Measurements from ENCODE around the gene TSBP1.

Gene TSBP1, protein sequence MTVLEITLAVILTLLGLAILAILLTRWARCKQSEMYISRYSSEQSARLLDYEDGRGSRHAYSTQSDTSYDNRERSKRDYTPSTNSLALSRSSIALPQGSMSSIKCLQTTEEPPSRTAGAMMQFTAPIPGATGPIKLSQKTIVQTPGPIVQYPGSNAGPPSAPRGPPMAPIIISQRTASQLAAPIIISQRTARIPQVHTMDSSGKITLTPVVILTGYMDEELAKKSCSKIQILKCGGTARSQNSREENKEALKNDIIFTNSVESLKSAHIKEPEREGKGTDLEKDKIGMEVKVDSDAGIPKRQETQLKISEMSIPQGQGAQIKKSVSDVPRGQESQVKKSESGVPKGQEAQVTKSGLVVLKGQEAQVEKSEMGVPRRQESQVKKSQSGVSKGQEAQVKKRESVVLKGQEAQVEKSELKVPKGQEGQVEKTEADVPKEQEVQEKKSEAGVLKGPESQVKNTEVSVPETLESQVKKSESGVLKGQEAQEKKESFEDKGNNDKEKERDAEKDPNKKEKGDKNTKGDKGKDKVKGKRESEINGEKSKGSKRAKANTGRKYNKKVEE

DNA sequence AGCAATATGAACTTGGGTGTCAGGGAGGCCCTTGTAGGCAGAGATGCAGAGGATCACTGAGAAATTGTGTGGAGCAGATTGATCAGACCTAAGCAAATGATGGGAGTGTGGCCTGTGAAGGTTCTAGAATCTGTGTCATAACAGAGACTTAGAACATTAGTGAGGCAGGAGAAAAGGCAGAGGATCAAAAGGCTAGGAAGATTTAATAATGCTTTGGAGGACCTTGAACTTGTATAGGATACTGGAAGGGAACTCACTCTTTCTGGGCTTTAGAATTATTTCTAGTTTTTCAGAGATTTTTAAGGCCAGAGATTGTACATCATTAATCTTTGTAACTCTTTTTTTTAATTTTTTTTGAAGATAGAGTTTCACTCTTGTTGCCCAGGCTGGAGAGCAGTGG, at the start of gene TSBP1:
TSBP1 (minus strand) TSS at position 101 of the 400 bp plus-strand sequence. CDS start 197 bp downstream, outside the sequence.
- no peak for DNase-seq

DNA sequence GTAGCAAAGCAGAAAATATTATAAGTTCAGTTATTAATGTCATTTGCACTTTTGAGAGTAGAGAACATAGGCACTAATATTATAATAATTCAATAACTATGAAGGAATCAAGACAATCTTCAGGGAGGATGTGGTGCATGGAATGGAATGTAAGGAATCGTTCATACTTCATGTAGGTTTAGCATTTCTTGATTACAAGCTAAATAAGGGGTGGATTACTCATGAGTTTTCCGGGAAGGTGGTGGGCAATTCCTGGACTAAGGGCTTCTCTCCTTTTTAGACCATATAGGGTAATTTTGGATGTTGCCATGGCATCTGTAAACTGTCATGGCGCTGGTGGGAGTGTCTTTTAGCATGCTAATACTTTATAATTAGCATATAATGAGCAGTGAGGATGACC, 44.3 kb upstream of the TSBP1 start:
- no peak for DNase-seq

DNA sequence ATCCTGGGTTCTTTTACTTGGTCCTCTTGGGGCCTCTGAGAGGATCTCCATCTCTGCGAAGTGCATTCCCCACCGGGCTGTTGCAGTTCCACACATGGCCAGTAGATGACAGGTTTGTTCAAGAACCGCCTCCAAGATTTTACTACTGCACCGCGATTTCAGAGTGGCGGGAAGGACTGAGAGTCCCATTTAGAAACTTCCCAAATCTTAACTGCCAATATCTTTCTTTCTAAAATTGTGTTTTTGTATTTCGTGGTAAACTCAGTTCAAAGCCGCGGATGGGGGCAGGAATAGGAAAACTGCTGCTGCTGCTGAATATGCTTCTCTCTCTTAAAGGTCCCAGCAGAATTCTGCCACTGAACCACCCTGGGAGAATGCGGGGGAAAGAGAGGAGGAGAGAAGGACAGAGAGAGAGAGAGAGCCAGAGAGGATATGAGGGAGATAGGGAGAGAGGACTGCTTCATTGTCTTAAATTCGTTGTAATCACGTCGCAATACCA, 43.9 kb upstream of the TSBP1 start:
- DNase-seq, result peak; percentile 50

DNA sequence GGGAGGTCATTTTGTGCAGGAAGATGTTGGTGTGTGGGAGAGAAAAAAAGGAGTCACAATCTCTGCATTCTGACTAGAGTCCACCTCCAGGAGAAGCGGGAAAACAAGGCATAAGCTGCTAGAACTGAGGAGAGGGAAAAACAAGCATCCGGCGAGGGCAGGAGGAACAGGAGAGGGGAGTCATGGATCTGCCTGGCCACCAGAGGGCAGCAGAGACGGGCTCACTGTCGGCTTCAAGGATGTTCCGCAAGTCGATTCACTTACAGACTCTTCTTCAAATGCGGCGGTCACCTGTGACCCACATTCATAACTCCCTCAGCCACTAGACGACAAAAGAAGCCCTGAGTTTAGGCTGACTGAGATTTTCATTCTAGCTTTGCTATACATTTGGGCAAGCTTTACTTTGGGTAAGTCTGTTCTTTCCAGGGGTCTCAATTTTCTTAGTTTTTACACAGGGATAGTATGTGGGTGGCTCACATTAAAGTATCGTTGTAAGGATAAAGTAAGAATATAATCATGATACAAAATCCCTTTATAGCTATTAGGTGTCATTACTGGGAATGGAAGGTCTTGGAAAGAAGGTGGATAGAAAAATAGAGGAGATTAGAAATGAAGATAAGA, 41.8 kb upstream of the TSBP1 start:
- DNase-seq, result peak; percentile 69

DNA sequence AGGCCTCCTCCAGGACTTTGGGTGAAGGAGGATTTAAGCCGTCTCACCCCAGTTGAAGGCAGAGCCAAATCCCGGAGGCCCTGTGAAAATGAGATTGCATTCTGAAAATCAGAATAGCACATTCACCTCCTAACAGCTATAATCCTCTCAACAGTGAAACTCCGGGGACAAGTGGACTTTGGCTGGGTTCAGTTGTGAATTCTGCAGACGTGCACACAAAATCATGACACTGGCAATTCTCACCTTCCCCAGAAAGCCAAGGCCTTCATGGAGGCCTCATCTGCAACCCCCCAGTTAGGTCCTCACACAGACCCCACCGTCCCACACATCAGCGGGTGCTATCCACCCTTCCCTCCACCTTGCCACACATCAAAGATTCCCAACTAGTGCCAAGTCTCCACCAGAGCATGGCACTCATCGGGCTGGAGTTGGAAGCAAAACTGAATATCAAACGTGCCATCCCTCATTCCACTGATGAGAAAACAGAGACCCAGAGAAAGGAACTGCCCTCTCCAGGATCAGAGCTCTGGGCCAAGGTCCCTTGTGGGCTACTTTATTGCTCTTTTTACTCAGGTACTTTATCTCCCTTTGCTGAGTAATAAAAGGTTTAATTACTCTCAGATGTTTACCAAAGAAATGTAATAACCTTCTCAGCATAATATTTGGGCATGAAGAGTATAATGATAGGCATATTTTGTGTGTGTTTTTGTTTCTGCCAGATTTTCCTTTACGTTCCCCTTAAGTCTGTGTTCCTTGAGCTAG, 40.0 kb upstream of the TSBP1 start:
- DNase-seq, result no peak

DNA sequence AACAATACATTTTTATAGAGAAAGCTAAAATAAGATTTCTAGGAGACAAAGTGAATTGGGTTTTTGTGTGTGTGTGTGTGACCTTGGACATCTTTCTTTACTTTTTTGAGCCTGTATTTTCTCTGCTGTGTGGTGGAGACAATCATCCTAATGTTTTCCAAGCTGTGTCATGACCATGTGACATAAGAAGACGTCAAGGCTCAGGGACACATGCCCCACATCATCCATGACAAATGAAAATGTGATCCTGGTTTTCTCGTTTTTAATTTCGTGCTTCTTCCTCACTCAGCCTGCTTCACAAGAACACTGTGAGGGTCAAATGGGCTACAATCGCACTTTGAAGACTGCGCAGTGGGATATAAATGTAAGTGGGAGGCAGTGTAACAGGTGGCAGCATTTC, 39.2 kb upstream of the TSBP1 start:
- DNase-seq, result no peak

DNA sequence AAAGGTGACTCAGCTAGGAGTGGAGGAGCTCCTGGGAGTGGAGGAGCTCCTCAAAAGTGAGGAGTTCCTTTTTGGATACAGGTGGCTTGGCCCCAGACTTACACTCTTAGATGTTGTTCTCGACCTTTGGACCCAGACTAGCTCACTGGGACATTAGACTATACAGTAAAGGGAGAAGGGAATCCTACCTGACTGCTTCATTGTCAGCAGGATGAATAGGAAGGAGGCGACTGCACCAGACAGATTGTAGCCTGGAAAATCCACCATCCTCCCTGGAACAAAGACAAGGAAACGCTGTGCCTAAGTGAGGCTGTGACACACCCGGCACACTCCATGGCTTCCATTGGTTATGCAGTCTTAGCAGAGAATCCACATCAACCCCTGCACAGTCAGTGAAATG, 35.2 kb upstream of the TSBP1 start, which contains the start of gene BTNL2:
BTNL2 (minus strand) TSS at position 325 of the 400 bp plus-strand sequence; CDS start at position 267, 58 bp downstream.
- DNase-seq, result no peak

DNA sequence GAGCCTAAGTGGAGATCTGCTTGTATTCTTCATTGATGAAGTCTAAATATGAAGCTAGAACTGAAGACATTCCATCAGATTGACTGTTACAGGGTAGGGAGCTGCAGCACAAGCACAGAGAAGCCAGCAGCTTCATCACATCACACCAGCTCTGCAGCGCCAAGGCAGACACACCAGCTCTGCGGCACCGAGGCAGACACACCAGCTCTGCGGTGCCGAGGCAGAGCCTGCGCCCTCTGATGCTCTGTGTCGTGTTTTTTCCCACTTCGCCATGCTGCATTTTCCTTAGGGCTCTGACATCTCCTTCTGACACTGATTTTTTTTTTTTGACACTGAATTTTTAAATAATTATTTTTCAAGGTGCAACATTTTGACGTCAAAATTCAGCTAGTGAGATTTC, 34.5 kb upstream of the TSBP1 start:
- DNase-seq, result no peak

DNA sequence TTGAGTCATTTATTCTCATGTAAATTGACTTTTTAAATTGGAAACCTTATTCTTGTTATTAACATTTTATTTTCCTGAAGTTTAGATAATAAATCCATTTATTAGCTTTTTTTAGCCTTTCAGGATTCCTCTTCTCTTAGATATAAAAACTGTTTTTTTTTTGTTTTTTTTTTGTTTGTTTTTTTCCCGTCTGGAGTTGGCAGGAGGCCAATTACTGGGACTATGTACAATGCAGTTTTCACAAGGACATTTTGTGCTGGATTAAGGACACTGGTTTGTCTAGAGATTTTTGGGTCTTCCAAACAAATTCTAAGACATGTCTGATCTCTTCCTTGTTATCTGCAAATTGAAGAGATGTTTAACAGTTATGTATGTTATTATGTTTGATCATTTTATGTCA, 34.0 kb upstream of the TSBP1 start:
- DNase-seq, result no peak

DNA sequence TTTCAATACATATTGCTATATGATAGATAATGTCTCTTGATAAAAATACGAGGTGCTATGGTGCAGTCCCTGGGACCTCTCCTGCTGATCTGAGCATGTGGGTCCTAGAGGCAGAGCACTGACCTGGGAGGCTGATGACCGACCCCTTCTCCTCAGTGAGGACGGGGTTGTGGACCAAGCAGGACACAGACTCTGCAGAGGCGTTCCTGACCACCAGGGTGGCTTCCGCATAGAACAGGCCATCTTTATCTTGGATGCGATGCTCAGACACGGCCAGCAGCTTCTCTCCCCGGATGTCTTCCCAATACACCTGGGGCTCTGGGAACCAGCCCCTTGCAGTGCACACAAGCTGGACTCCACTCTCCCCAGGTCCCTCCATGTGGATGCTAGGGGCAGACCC, 31.1 kb upstream of the TSBP1 start:
- no peak for DNase-seq

DNA sequence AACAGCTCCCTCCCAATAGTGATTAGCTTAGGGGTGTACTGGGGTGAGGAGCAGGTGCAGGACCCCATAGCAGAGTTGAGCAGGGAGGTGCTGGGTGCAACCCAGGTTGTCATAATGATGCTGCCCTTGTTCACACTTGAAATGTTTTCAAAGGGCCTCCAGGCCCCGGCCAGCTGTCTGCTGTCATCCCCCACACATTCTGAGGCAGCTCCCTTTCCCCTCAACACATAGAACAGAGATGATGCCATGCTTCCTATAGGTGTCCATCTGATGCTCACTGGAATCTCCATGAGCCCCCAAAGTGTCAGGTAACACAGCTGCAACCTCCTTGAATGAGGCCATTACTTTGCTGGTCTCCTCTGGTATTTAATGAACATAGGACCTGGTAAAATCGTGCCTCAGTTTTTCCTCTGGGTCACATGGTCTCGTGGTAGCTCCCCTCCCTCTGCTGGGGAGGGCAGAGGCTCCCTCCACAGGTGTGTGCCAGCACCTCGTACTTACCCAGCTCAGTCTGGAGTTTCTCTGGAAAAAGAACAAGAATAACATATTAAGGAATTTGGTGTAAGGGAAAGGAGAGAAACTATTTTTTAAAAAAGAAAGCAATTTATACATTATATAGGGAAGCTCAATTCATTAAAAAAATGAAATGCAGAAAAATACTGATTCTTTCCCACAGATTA, 29.7 kb upstream of the TSBP1 start:
- no peak for DNase-seq

DNA sequence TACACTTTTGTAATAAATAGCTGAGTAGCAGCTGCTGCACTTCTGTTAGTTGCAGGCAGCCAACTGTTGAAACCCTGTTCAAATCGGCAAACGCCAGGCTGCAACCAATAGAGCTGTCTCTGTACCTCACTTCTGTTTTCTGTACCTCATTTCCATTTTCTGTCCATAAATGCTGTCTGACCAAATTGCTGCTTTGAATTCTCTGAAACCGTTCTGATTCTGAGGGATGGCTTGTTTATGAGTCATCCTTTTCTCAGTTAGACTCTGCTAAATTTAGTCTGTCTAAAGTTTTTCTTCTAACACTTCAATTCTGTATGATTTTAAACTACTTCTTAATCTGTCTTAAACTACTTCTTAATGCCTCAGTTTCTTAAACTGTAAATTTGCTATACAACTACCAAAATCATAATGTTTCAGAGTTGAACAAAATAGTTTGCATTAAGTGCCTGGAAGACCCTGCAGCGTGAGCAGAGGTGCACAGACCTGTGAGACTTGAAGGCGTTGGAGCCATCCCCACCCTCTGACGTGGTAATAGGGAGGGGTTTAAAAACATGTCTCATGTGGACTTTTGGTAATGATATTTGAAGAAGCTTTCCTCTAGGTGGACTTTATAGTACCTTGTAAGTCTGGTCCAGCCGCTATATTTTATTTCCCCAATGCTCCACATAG, 25.7 kb upstream of the TSBP1 start:
- DNase-seq, result no peak

DNA sequence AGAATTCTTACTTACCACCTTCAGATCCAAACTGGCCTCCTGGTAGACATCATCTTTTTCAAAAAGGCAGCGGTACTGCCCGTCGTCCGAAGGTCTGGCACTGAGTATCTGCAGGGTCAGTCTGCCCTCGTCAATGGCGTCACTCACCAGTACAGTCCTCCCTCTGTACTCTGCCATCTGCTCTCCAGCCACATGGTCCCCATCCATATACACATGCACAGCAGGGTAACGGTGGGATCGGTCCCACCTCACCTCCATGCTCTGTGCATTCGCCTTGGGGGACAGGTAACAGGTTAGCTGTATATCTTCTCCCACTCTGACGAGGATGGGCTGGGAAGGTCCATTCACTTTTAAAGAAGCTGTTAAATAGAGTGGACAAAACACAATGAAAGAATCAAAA, 24.3 kb upstream of the TSBP1 start:
- no peak for DNase-seq

DNA sequence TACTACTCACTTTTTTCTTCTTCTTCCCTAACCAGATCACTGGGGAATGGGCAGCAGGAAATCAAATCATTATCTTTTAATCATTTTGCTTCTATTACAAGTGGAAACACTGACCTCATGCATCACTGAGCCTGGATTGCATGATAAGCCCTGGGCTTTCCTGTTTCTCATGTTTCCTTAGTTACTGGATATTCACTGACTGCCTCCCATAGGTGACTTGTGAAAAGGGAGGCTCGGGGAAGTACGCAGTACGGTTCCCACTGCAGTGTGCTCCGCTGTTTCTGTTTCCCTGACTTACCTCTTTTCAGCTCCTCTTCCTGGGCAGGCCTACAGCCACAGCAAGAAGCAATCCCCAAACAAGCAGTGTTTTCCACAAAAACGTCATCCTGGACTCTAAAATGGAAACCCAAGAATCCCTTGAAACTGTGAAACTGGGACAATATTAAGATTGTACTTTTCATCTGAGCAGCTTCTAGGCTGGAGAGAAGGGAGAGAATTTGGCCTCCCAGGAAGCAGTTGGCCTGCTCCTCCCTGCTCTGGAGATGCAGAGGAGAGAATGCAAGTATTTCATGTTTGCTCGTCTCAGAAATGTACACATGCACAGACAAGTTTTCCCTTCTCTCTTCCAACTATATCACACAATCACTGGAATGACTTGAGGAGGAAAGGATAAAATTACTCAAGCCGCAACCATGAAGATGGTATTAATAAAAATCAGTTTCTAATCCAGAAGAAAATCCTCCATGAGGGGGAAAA, 22.1 kb upstream of the TSBP1 start:
- DNase-seq, result no peak

DNA sequence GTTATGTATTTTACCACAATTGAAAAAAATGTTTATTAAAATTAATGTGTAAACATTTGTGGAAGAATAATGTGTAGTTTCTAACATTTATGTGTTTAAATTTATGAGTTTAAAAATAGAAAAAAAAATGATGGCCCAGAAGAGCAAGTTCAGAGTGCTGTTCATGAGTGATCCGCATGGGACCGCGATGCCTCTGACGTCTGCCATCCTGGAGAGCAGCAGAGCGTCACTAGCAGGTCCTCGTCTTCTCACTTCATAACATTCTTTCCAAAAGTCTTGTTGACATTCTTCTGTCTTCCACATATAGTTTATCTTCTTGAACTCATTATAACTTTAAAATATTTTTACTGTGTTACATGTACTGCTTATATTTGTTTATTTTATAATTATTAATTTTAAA, 19.8 kb upstream of the TSBP1 start:
- no peak for DNase-seq

DNA sequence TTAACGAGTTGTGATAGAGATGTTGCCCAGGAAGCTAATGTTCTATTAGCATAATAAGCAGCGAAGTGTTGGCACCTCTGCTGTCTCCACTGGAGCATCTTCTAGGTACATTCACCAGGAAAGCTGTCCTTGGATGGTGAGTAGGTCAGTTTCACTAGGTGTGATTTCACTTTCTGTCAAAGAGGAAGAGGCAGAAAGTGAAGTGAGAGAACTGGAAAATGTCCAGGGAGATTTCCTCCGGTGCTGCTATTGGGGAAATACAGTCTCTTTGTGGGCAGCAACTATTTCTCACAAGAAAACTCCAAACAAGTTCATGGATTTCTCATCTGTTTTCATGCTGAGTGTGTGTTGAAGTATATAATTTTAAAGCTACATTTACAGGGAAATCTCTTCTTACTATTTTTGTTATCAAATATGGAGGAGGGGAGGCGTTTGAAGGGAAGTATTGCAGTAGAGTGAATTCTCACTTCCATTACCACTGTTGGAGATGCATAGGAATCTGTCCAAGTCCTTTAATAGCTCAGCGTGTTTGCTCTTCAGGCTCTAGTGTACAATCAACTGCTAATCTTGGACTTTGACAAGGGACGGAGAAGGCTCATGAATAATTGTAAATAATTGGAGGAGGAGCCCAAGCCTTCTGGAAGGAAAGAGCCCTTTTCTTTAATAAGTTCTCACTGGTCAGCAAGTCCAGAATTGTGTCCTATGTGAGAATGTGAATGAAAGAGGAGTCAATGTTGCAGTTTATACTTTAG, 16.1 kb upstream of the TSBP1 start:
- no peak for DNase-seq

DNA sequence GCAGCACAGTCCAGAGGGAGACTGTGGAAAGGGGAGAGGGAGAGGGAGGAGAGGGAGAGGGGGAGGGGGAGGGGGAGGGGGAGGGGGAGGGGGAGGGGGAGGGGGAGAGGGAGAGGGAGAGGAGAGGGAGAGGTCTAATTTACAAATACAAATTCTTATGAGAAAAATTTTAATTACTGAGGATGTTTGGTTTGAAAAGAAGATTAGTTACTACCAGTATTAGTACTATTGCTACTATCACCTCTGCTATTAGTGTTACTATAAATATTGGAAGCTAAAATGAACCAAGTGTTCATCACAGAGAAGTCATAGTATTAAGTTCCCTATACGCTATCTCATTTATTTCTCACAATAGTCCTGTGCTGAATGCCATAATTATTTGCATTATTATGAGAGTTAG, 14.3 kb upstream of the TSBP1 start:
- no peak for DNase-seq

DNA sequence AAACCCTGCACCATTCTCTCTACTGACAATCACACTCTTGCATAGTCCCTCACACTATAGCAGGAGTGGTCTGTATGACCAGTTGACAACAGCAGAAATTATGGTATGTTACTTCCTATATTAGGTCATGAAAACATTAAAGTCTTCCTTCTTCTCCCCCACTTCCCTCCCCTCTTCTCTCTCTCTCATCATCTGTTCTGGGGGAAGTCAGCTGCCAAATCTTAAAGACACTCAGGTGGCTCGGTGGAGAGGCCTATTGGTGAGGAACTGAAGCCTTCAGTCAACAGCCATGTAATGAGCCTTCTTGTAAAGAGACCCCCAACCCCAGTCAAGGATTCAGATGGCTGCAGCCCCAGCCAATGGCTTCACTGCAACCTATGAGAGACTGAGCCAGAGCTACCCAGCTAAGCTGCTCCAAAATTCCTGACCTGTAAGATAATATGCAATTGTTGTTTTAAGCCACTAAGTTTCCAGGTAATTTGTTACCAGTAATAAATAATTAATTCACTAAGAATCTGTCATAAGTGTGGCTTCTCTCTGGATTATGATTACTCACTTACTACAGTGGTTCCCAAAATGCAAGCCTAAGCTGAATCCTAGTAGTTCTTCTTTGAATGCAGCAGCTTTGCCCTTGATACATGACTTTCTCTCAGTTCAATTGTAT, 11.2 kb upstream of the TSBP1 start:
- DNase-seq, result no peak

DNA sequence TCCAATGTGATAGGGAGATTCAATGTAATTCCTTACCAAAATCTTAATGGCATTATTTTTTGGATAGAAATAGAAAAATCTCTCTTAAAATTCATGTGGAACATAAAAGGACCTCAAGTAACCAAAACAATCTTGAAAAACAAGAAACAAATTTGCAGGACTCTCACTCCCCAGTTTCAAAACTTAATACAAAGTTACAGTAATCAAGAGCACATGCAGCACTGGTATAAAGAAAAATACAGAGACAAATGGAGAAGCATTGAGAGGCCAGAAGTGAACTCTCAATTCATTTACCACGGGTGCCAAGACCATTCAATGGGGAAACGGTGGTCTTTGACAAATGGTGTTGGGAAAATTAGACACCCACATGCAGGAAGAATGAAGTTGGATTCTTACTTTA, 7.8 kb upstream of the TSBP1 start:
- DNase-seq, result no peak

All from NCI-H1105 treated with DMSO at 0.1 percent for 48 hours (cell line).